HepG2 (cell line): ENCODE measurements around the gene MAP3K20.

ENCODE experiments used
- CBFB ChIP-seq: sonication (generic); formaldehyde crosslinking; IDR thresholded peaks from 2 replicates; pipeline ENCODE4 v1.4.0; 2020; ENCODE audit warnings: missing genetic modification reagents
- FOXK2 ChIP-seq: fragments of 450-650 bp; IDR thresholded peaks from 2 replicates; pipeline ENCODE4 v1.6.1; 2016
- KLF13 ChIP-seq: sonication (generic); formaldehyde crosslinking; IDR thresholded peaks from 2 replicates; pipeline ENCODE4 v1.4.0; 2020; ENCODE audit warnings: mild to moderate bottlenecking, missing genetic modification reagents
- SOX5 ChIP-seq: IDR thresholded peaks from 2 replicates; pipeline ENCODE4 v1.6.1; 2016; ENCODE audit warnings: borderline replicate concordance
- ZBTB1 ChIP-seq: sonication (generic); formaldehyde crosslinking; IDR thresholded peaks from 2 replicates; pipeline ENCODE4 v1.4.0; 2020; ENCODE audit warnings: missing genetic modification reagents, borderline replicate concordance
- ZSCAN25 ChIP-seq: sonication (generic); formaldehyde crosslinking; IDR thresholded peaks from 2 replicates; pipeline ENCODE4 v1.8.0; 2022; ENCODE audit warnings: mild to moderate bottlenecking, missing genetic modification reagents
- TF ChIP-seq, protein P1 (sequence below): sonication (generic); formaldehyde crosslinking; IDR thresholded peaks from 2 replicates; pipeline ENCODE4 v1.5.0; 2020; ENCODE audit warnings: mild to moderate bottlenecking, missing genetic modification reagents, moderate library complexity
- TF ChIP-seq, protein P2 (sequence below): sonication (generic); formaldehyde crosslinking; IDR thresholded peaks from 2 replicates; pipeline ENCODE4 v1.4.0; 2020; ENCODE audit warnings: missing genetic modification reagents

DNA sequence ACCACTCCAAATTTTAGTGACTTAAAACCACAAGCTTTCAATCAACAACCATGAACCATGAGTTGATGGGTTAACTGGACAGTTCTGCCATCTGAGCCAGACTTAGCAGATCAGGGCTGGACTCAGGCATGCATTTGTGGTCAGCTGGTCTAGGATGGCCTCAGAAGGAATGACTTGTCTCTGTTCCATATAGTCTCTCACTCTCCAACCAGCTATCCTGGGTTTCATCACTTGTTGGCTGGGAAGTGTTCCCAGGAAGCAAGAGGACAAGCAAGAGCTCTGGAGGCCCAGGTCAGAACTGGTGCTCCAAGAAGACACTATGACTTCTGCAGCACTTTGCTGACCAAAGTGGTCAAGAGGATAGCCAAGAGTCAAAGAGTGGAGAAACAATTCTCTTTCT lies 17.5 kb upstream of the MAP3K20 start:
- TF ChIP-seq KLF13 (CRISPR knock-in tag) (no peak), ZBTB1 (no peak), FOXK2 (no peak), SOX5 (CRISPR knock-in tag) (no peak), CBFB (no peak), ZSCAN25 (CRISPR knock-in tag) (no peak)
- TF ChIP-seq, protein P1, sequence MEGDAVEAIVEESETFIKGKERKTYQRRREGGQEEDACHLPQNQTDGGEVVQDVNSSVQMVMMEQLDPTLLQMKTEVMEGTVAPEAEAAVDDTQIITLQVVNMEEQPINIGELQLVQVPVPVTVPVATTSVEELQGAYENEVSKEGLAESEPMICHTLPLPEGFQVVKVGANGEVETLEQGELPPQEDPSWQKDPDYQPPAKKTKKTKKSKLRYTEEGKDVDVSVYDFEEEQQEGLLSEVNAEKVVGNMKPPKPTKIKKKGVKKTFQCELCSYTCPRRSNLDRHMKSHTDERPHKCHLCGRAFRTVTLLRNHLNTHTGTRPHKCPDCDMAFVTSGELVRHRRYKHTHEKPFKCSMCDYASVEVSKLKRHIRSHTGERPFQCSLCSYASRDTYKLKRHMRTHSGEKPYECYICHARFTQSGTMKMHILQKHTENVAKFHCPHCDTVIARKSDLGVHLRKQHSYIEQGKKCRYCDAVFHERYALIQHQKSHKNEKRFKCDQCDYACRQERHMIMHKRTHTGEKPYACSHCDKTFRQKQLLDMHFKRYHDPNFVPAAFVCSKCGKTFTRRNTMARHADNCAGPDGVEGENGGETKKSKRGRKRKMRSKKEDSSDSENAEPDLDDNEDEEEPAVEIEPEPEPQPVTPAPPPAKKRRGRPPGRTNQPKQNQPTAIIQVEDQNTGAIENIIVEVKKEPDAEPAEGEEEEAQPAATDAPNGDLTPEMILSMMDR (CRISPR knock-in tag), result no peak
- TF ChIP-seq, protein P2, sequence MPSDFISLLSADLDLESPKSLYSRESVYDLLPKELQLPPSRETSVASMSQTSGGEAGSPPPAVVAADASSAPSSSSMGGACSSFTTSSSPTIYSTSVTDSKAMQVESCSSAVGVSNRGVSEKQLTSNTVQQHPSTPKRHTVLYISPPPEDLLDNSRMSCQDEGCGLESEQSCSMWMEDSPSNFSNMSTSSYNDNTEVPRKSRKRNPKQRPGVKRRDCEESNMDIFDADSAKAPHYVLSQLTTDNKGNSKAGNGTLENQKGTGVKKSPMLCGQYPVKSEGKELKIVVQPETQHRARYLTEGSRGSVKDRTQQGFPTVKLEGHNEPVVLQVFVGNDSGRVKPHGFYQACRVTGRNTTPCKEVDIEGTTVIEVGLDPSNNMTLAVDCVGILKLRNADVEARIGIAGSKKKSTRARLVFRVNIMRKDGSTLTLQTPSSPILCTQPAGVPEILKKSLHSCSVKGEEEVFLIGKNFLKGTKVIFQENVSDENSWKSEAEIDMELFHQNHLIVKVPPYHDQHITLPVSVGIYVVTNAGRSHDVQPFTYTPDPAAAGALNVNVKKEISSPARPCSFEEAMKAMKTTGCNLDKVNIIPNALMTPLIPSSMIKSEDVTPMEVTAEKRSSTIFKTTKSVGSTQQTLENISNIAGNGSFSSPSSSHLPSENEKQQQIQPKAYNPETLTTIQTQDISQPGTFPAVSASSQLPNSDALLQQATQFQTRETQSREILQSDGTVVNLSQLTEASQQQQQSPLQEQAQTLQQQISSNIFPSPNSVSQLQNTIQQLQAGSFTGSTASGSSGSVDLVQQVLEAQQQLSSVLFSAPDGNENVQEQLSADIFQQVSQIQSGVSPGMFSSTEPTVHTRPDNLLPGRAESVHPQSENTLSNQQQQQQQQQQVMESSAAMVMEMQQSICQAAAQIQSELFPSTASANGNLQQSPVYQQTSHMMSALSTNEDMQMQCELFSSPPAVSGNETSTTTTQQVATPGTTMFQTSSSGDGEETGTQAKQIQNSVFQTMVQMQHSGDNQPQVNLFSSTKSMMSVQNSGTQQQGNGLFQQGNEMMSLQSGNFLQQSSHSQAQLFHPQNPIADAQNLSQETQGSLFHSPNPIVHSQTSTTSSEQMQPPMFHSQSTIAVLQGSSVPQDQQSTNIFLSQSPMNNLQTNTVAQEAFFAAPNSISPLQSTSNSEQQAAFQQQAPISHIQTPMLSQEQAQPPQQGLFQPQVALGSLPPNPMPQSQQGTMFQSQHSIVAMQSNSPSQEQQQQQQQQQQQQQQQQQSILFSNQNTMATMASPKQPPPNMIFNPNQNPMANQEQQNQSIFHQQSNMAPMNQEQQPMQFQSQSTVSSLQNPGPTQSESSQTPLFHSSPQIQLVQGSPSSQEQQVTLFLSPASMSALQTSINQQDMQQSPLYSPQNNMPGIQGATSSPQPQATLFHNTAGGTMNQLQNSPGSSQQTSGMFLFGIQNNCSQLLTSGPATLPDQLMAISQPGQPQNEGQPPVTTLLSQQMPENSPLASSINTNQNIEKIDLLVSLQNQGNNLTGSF (CRISPR knock-in tag), result no peak
